A549 (cell line): ENCODE results near the gene HS3ST5. TPM values are rescaled to one million over a fixed set of nuclear protein-coding genes. Genes with fewer than 3 reads are reported as not detected.

Source experiments
- ATAC-seq, 2 experiments: fragments of 200-7000 bp in 1 of 2; fragments of >200 bp in 1 of 2; cut with Nextera tagmentation in 1 of 2; cut with Tn5 transposase in 1 of 2; 3 replicates each; pipeline versions ENCODE4 v1.8.0 to v1.9.1; 2018 to 2020; ENCODE audit warnings: mild to moderate bottlenecking in 1 of 2, moderate library complexity in 1 of 2
- CTCF ChIA-PET: fragments of 300-600 bp; sonication (Branson Sonifier 250); formaldehyde crosslinking; extraction: SDS; loops from one replicate; lab custom pipeline; 2021; ENCODE audit warnings: antibody characterized with exemption, inconsistent platforms; lab: Yijun Ruan, JAX
- POLR2A ChIA-PET: fragments of 350-600 bp; formaldehyde crosslinking; extraction: SDS; loops from one replicate; lab custom pipeline; 2021; ENCODE audit warnings: antibody characterized with exemption, inconsistent platforms; lab: Yijun Ruan, JAX
- DNase-seq, 2 experiments: peaks; one replicate each; pipeline versions ENCODE4 v3.0.0 to v3.0.0-alpha.2; 2011 to 2016; ENCODE audit warnings: low read depth in 1 of 2, low spot score in 1 of 2
- FAIRE-seq: peaks from 2 replicates; lab custom pipeline; 2011; peaks lifted over from hg19 to GRCh38; lab: Jason Lieb, UNC
- H3K27ac ChIP-seq, 2 experiments: fragments of >200 bp; sonication (Bioruptor Twin); formaldehyde crosslinking; 3 replicates each; pipeline ENCODE4 v1.5.1; 2016 to 2017
- H3K4me1 ChIP-seq: fragments of >200 bp; sonication (Bioruptor Twin); formaldehyde crosslinking; 3 replicates; pipeline ENCODE4 v1.6.1; 2016
- H3K4me2 ChIP-seq: fragments of >200 bp; sonication (Bioruptor Twin); formaldehyde crosslinking; 3 replicates; pipeline ENCODE4 v1.6.1; 2016
- H3K4me3 ChIP-seq: fragments of >200 bp; sonication (Bioruptor Twin); formaldehyde crosslinking; 3 replicates; pipeline ENCODE4 v1.5.1; 2016
- H3K9me3 ChIP-seq: fragments of >200 bp; sonication (Bioruptor Twin); formaldehyde crosslinking; 3 replicates; pipeline ENCODE4 v1.6.1; 2016
- CBX2 ChIP-seq: fragments of 200-600 bp; sonication (generic); IDR thresholded peaks from 2 replicates; pipeline ENCODE4 v1.6.1; 2016; ENCODE audit warnings: low read depth, mild to moderate bottlenecking, borderline replicate concordance
- CBX8 ChIP-seq: fragments of 200-600 bp; sonication (generic); IDR thresholded peaks from 2 replicates; pipeline ENCODE4 v1.6.1; 2016
- CEBPB ChIP-seq, 2 experiments: fragments of >200 bp in 1 of 2; sonication (Bioruptor Twin) in 1 of 2; formaldehyde crosslinking in 1 of 2; IDR thresholded peaks; 2 replicates each; pipeline ENCODE4 v1.6.1; 2012 to 2016
- CHD4 ChIP-seq: fragments of 200-600 bp; sonication (generic); IDR thresholded peaks from 2 replicates; pipeline ENCODE4 v1.6.1; 2016; ENCODE audit warnings: antibody characterized with exemption, mild to moderate bottlenecking, borderline replicate concordance
- FOSL2 ChIP-seq, 2 experiments: fragments of 450-650 bp in 1 of 2; fragments of >200 bp in 1 of 2; sonication (Bioruptor Twin) in 1 of 2; formaldehyde crosslinking; IDR thresholded peaks; 2 replicates each; pipeline versions ENCODE4 v1.5.0 to v1.6.1; 2016 to 2020; ENCODE audit warnings: mild to moderate bottlenecking in 1 of 2, moderate library complexity in 1 of 2
- FOXS1 ChIP-seq: fragments of 250-450 bp; sonication (Bioruptor Pico); IDR thresholded peaks from 2 replicates; pipeline ENCODE4 v1.5.0; 2020; ENCODE audit warnings: mild to moderate bottlenecking, moderate library complexity
- HEYL ChIP-seq: fragments of 250-450 bp; sonication (Bioruptor Pico); IDR thresholded peaks from 2 replicates; pipeline ENCODE4 v1.8.0; 2021; ENCODE audit warnings: mild to moderate bottlenecking, moderate library complexity
- HOXA7 ChIP-seq: fragments of 250-450 bp; sonication (Bioruptor Pico); IDR thresholded peaks from 2 replicates; pipeline ENCODE4 v1.5.0; 2020; ENCODE audit warnings: mild to moderate bottlenecking, moderate library complexity
- HOXB13 ChIP-seq: fragments of 250-450 bp; sonication (Bioruptor Pico); IDR thresholded peaks from 2 replicates; pipeline ENCODE4 v1.5.0; 2020; ENCODE audit warnings: low read depth, mild to moderate bottlenecking, moderate library complexity
- MAZ ChIP-seq: fragments of 150-350 bp; IDR thresholded peaks from 2 replicates; pipeline ENCODE4 v1.6.1; 2014; ENCODE audit warnings: antibody characterized with exemption, low read depth, low read length, borderline replicate concordance
- PHF8 ChIP-seq: fragments of 200-600 bp; sonication (generic); IDR thresholded peaks from 2 replicates; pipeline ENCODE4 v1.6.1; 2016; ENCODE audit warnings: low read depth, mild to moderate bottlenecking, antibody characterized with exemption, moderate library complexity, borderline replicate concordance
- POLR2A ChIP-seq: IDR thresholded peaks from 2 replicates; pipeline ENCODE4 v1.6.1; 2012; ENCODE audit warnings: mild to moderate bottlenecking, low read length
- POLR2AphosphoS2 ChIP-seq: conservative IDR thresholded peaks from 2 replicates; pipeline ENCODE4 v1.6.1; 2012; ENCODE audit warnings: low read length, improper control_type of control experiment, inconsistent platforms
- RFX5 ChIP-seq: fragments of 450-650 bp; IDR thresholded peaks from 2 replicates; pipeline ENCODE4 v1.7.1; 2014; ENCODE audit warnings: antibody characterized with exemption, mild to moderate bottlenecking, moderate library complexity
- RNF2 ChIP-seq: fragments of 200-600 bp; sonication (generic); IDR thresholded peaks from 2 replicates; pipeline ENCODE4 v1.6.1; 2016; ENCODE audit warnings: low read depth, mild to moderate bottlenecking, antibody characterized with exemption, moderate library complexity, borderline replicate concordance
- SMC3 ChIP-seq: fragments of >200 bp; sonication (Bioruptor Twin); formaldehyde crosslinking; IDR thresholded peaks from 3 replicates; pipeline ENCODE4 v1.6.1; 2018; ENCODE audit warnings: inconsistent platforms
- SREBF2 ChIP-seq: fragments of 450-650 bp; IDR thresholded peaks from 2 replicates; pipeline ENCODE4 v1.6.1; 2014; ENCODE audit warnings: mild to moderate bottlenecking, moderate library complexity
- ZSCAN20 ChIP-seq: fragments of 250-450 bp; sonication (Bioruptor Pico); IDR thresholded peaks from 2 replicates; pipeline ENCODE4 v1.8.0; 2022; ENCODE audit warnings: mild to moderate bottlenecking, moderate library complexity
- WGBS: methylation state at CpG from one replicate; pipeline ENCODE4 v1.1.6; 2017; ENCODE audit errors: missing lambda C conversion rate; 5-methylcytosine and 5-hydroxymethylcytosine counted together
- polyA plus RNA-seq, 4 experiments: library from polyadenylated mRNA; depleted of rRNA in 3 of 4; stranded (reverse); fragments of >200 nt; fragmentation: RNase III in 1 of 4; extraction: RNeasy Plus Mini Kit Qiagen cat#74134 plus additional on column Dnase treatment in 1 of 4; gene quantifications; 2 replicates in 3 of 4; 3 replicates in 1 of 4; pipeline ENCODE4 v1.2.3, GENCODE V29; 2011 to 2017
- TF ChIP-seq, protein P1 (sequence below): fragments of 200-600 bp; sonication (generic); IDR thresholded peaks from 2 replicates; pipeline ENCODE4 v1.6.1; 2016; ENCODE audit warnings: antibody characterized with exemption, mild to moderate bottlenecking, moderate library complexity
- TF ChIP-seq, protein P2 (sequence below): IDR thresholded peaks from 2 replicates; pipeline ENCODE4 v1.6.1; 2012
- TF ChIP-seq, protein P3 (sequence below): IDR thresholded peaks from 2 replicates; pipeline ENCODE4 v1.6.1; 2012; ENCODE audit warnings: low read depth, borderline replicate concordance
- TF ChIP-seq, protein P4 (sequence below): fragments of 150-350 bp; IDR thresholded peaks from 2 replicates; pipeline ENCODE4 v1.6.1; 2014; ENCODE audit warnings: low read depth, mild to moderate bottlenecking, low read length
- TF ChIP-seq, protein P5 (sequence below): fragments of >200 bp; sonication (Bioruptor Twin); formaldehyde crosslinking; IDR thresholded peaks from 2 replicates; pipeline ENCODE4 v1.6.1; 2016

HS3ST5 gene
- polyA plus RNA-seq, 2 of the 4 experiments (the other 2 are of a cell fraction), result not detected

DNA sequence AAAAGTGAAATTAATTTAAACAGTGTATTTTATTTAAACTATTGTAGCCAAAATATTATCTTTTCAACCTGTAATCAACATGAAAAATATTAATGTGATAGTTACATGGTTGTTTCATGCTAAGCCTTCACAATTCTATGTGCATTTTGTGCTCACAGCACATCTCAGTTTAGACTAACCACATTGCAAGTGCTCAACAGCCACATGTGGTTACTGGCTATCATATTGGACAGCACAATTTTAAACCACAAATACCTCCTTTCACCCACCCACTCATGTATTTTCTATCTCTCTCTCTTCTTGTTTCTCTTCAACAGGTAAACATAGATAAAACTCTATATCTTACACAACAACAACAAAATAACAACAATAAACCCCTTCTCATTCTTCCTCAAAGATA, 12.5 kb upstream of the HS3ST5 start:
- no peak overlapping the region for H3K4me3 ChIP-seq
- DNase-seq, result no peak
- CTCF ChIA-PET, result no interaction called here
- POLR2A ChIA-PET, result no interaction called here
- no peaks in the 10 kb centered on the region for H3K4me1 ChIP-seq
- H3K4me2 ChIP-seq, result no peak overlapping the region
- no peak for ATAC-seq
- FAIRE-seq, result no peak
- TF ChIP-seq, protein P1, sequence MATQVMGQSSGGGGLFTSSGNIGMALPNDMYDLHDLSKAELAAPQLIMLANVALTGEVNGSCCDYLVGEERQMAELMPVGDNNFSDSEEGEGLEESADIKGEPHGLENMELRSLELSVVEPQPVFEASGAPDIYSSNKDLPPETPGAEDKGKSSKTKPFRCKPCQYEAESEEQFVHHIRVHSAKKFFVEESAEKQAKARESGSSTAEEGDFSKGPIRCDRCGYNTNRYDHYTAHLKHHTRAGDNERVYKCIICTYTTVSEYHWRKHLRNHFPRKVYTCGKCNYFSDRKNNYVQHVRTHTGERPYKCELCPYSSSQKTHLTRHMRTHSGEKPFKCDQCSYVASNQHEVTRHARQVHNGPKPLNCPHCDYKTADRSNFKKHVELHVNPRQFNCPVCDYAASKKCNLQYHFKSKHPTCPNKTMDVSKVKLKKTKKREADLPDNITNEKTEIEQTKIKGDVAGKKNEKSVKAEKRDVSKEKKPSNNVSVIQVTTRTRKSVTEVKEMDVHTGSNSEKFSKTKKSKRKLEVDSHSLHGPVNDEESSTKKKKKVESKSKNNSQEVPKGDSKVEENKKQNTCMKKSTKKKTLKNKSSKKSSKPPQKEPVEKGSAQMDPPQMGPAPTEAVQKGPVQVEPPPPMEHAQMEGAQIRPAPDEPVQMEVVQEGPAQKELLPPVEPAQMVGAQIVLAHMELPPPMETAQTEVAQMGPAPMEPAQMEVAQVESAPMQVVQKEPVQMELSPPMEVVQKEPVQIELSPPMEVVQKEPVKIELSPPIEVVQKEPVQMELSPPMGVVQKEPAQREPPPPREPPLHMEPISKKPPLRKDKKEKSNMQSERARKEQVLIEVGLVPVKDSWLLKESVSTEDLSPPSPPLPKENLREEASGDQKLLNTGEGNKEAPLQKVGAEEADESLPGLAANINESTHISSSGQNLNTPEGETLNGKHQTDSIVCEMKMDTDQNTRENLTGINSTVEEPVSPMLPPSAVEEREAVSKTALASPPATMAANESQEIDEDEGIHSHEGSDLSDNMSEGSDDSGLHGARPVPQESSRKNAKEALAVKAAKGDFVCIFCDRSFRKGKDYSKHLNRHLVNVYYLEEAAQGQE, result no peak
- TF ChIP-seq, protein P2, sequence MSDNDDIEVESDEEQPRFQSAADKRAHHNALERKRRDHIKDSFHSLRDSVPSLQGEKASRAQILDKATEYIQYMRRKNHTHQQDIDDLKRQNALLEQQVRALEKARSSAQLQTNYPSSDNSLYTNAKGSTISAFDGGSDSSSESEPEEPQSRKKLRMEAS, result no peak
- no peak for TF ChIP-seq RFX5
- TF ChIP-seq HOXB13, result no peak
- no peak for TF ChIP-seq CEBPB (IDR thresholded peaks at IDR 0.05)
- TF ChIP-seq POLR2AphosphoS2, result no peak
- no peak for TF ChIP-seq HEYL
- no peak for TF ChIP-seq MAZ
- no peak for TF ChIP-seq RNF2
- TF ChIP-seq PHF8, result no peak
- TF ChIP-seq, protein P3, sequence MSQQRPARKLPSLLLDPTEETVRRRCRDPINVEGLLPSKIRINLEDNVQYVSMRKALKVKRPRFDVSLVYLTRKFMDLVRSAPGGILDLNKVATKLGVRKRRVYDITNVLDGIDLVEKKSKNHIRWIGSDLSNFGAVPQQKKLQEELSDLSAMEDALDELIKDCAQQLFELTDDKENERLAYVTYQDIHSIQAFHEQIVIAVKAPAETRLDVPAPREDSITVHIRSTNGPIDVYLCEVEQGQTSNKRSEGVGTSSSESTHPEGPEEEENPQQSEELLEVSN, result no peak
- H3K27ac ChIP-seq, result no peak overlapping the region
- no peaks in the 10 kb centered on the region for H3K9me3 ChIP-seq

DNA sequence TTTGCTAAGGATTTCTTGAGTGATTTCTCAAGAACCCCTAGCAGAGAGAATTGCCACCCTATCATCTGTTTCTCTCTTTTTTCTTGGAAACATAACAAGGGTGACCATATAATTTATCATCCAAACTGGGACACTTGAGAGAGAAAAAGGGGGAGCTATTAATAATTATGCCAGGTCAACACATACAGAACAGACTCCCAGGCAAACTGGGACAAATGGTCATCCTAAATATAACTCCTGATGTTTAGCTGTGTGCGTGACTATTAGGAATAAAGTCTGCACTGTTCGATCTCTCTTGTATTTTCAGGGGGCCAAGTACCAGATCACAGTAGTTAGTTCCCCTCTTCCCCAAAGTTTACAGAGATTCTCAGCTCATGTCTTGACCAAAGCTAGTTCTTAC, 11.7 kb upstream of the HS3ST5 start:
- CTCF ChIA-PET, result interaction anchor here (1.5 kb wide), 1 partner anchor 11 kb away, joined by 5 read pairs; the partner anchor contains the start of gene HS3ST5
- Histone ChIP-seq H3K4me2 (no peak overlapping the region), H3K9me3 (no peaks in the 10 kb centered on the region), H3K27ac (no peak overlapping the region), H3K4me1 (no peaks in the 10 kb centered on the region), H3K4me3 (no peak overlapping the region)
- FAIRE-seq (no peak), DNase-seq (no peak), ATAC-seq (no peak)
- WGBS, result 87% methylated on average over 2 of the region's 2 CpGs
- TF ChIP-seq CHD4 (no peak), CBX2 (no peak), FOXS1 (CRISPR knock-in tag) (no peak), ZSCAN20 (no peak)
- POLR2A ChIA-PET, result no interaction called here

DNA sequence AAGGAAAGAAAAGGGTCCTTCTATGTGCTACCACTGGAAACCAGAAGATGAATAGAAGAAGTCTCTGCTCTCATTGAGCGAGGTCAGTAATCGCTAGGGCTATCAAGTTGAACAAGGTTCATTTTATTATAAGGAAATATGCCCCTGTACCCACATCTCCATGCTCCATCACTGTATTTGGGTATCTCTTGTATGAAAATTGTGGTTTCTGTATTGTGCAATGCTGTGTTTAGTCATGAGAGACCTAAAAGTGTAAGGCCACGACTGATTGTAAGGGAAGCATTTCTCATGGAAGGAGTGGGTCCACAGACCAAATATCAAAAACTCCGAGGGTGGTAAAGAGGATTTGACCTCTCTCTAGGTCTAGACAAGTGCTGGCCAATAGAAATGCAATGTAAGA, 3.6 kb upstream of the HS3ST5 start:
- Histone ChIP-seq H3K9me3 (no peaks in the 10 kb centered on the region), H3K4me3 (no peak overlapping the region), H3K4me2 (no peak overlapping the region), H3K27ac (no peak overlapping the region), H3K4me1 (no peaks in the 10 kb centered on the region)
- TF ChIP-seq RNF2 (no peak), SMC3 (no peak), ZSCAN20 (no peak), FOSL2 (IDR thresholded peaks at IDR 0.05) (no peak), FOSL2 (CRISPR knock-in tag; IDR thresholded peaks at IDR 0.05) (no peak), HOXA7 (no peak), SREBF2 (no peak), CBX8 (no peak), HOXB13 (no peak), POLR2A (no peak)
- TF ChIP-seq, protein P4, sequence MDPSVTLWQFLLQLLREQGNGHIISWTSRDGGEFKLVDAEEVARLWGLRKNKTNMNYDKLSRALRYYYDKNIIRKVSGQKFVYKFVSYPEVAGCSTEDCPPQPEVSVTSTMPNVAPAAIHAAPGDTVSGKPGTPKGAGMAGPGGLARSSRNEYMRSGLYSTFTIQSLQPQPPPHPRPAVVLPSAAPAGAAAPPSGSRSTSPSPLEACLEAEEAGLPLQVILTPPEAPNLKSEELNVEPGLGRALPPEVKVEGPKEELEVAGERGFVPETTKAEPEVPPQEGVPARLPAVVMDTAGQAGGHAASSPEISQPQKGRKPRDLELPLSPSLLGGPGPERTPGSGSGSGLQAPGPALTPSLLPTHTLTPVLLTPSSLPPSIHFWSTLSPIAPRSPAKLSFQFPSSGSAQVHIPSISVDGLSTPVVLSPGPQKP, result no peak
- TF ChIP-seq, protein P5, sequence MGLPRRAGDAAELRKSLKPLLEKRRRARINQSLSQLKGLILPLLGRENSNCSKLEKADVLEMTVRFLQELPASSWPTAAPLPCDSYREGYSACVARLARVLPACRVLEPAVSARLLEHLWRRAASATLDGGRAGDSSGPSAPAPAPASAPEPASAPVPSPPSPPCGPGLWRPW, result no peak
- 17% methylated on average over 4 of the region's 4 CpGs for WGBS
- ATAC-seq (no peak), FAIRE-seq (no peak), DNase-seq (no peak)
- POLR2A ChIA-PET, result no interaction called here
- CTCF ChIA-PET, result interaction anchor here (1.4 kb wide), 1 partner anchor 352 kb away, joined by 3 read pairs; no protein-coding TSS in a partner anchor
